GM21423 (cell line): ENCODE results near the gene MAP3K2.

ENCODE experiments used
- ATAC-seq: cut with Tn5 transposase; IDR thresholded peaks from one replicate; pipeline ENCODE4 v1.9.1; 2021; ENCODE audit warnings: mild to moderate bottlenecking, moderate library complexity; ENCODE audit not compliant: unreplicated experiment

MAP3K2 gene

GRCh38 chr2:127407661-127408003 is 19.9 kb upstream of the MAP3K2 start:
- ATAC-seq, result peak; percentile 11

- no peak for ATAC-seq
Measured at GRCh38 chr2:127407091-127407490, 19.3 kb upstream of the MAP3K2 start.

- no peak for ATAC-seq
Measured at GRCh38 chr2:127406454-127406853, 18.7 kb upstream of the MAP3K2 start.

GRCh38 chr2:127405255-127405610 is 17.5 kb upstream of the MAP3K2 start:
- no peak for ATAC-seq

- ATAC-seq, result no peak
Measured at GRCh38 chr2:127404466-127405254, 16.9 kb upstream of the MAP3K2 start.

GRCh38 chr2:127403460-127403859 is 15.7 kb upstream of the MAP3K2 start:
- no peak for ATAC-seq

- ATAC-seq, result no peak
Measured at GRCh38 chr2:127401757-127402695, 14.3 kb upstream of the MAP3K2 start.

- ATAC-seq, result no peak
Measured at GRCh38 chr2:127400897-127401756, 13.4 kb upstream of the MAP3K2 start.

GRCh38 chr2:127400533-127400896 is 12.7 kb upstream of the MAP3K2 start:
- ATAC-seq, result no peak

- peak; percentile 92 for ATAC-seq
Measured at GRCh38 chr2:127398239-127398590, 10.4 kb upstream of the MAP3K2 start.

GRCh38 chr2:127397568-127398238 is 9.9 kb upstream of the MAP3K2 start:
- no peak for ATAC-seq

- ATAC-seq, result no peak
Measured at GRCh38 chr2:127394492-127394891, 6.7 kb upstream of the MAP3K2 start.

- no peak for ATAC-seq
Measured at GRCh38 chr2:127392828-127393578, 5.2 kb upstream of the MAP3K2 start.

- ATAC-seq, result no peak
Measured at GRCh38 chr2:127392133-127392827, 4.5 kb upstream of the MAP3K2 start.

- no peak for ATAC-seq
Measured at GRCh38 chr2:127389778-127390435, 2.1 kb upstream of the MAP3K2 start.

GRCh38 chr2:127388423-127389164 is 819 bp upstream of the MAP3K2 start:
- ATAC-seq, result peak; percentile 18

GRCh38 chr2:127386764-127387654 is 766 bp downstream of the MAP3K2 start:
- peak; percentile 63 for ATAC-seq
